K562 (cell line): Measurements from ENCODE around the gene WWC2. TPM values are rescaled to one million over a fixed set of nuclear protein-coding genes. Genes with fewer than 3 reads are reported as not detected.

Experiments used
- ATAC-seq: fragments of 200-7000 bp; cut with Tn5 transposase; 3 replicates; pipeline ENCODE4 v1.9.1; 2020; ENCODE audit warnings: moderate library complexity
- BruUV-seq: library from RNA; stranded (reverse); fragments of 400-500 nt; replicated peaks from 2 replicates; lab custom pipeline; 2021; lab: Mats Ljungman, UMichigan
- CTCF ChIA-PET: fragments of 300-600 bp; formaldehyde crosslinking; extraction: SDS; loops from one replicate; lab custom pipeline; 2021; ENCODE audit warnings: low intra/inter-chr PET ratio; lab: Yijun Ruan, JAX
- POLR2A ChIA-PET: fragments of 300-600, 350-650 bp; sonication (Branson Sonifier 250); formaldehyde crosslinking; extraction: SDS; loops from one replicate; lab custom pipeline; 2021; ENCODE audit warnings: antibody characterized with exemption, inconsistent platforms; lab: Yijun Ruan, JAX
- DNase-seq, 4 experiments: peaks; one replicate each; pipeline versions ENCODE4 v3.0.0 to v3.0.0-alpha.2; 2011 to 2018; ENCODE audit warnings: low spot score in 3 of 4, mixed read lengths in 3 of 4; ENCODE audit errors: extremely low read depth in 1 of 4
- FAIRE-seq: peaks from 2 replicates; lab custom pipeline; 2011; peaks lifted over from hg19 to GRCh38; lab: Jason Lieb, UNC
- H2AFZ ChIP-seq: 2 replicates; pipeline ENCODE4 v1.6.0; 2011; ENCODE audit warnings: low read depth, low read length, control low read depth, inconsistent platforms
- H3K27ac ChIP-seq: fragments of 200-600 bp; 3 replicates; pipeline ENCODE4 v1.8.0; 2011; ENCODE audit warnings: low read depth, mild to moderate bottlenecking, control low read depth, inconsistent platforms, low read length, moderate library complexity, mixed read lengths; ENCODE audit errors: extremely low read depth
- H3K27me3 ChIP-seq, 2 experiments: fragments of 300-600 bp in 1 of 2; 2 replicates in 1 of 2; 3 replicates in 1 of 2; pipeline versions ENCODE4 v1.6.0 to v1.8.0; 2011; ENCODE audit warnings: inconsistent platforms in 2 of 2, low read length in 2 of 2, mild to moderate bottlenecking in 1 of 2, mixed read lengths in 1 of 2, moderate library complexity in 1 of 2; ENCODE audit not compliant: control insufficient read depth in 2 of 2, insufficient read depth in 2 of 2
- H3K36me3 ChIP-seq: fragments of 300-600 bp; 3 replicates; pipeline ENCODE4 v1.8.0; 2011; ENCODE audit warnings: mild to moderate bottlenecking, low read length, inconsistent platforms; ENCODE audit not compliant: control insufficient read depth, insufficient read depth
- H3K4me1 ChIP-seq, 2 experiments: fragments of 200-600 bp in 1 of 2; replicated peaks in 1 of 2; 2 replicates in 1 of 2; 3 replicates in 1 of 2; pipeline versions ENCODE4 v1.5.1 to v1.8.0; 2011; ENCODE audit warnings: inconsistent platforms in 2 of 2, low read length in 2 of 2, mild to moderate bottlenecking in 1 of 2, mixed read lengths in 1 of 2, moderate library complexity in 1 of 2; ENCODE audit not compliant: control insufficient read depth in 2 of 2, insufficient read depth in 2 of 2
- H3K4me2 ChIP-seq: 2 replicates; pipeline ENCODE4 v1.6.1; 2011; ENCODE audit warnings: low read length, control low read depth, inconsistent platforms, mixed read lengths; ENCODE audit not compliant: insufficient read depth
- H3K4me3 ChIP-seq: fragments of 200-600 bp; sonication (generic), shearing (Covaris generic); 2 replicates; pipeline ENCODE4 v1.5.1; 2016; ENCODE audit warnings: control low read depth, inconsistent platforms
- H3K79me2 ChIP-seq: fragments of 200-600 bp; 3 replicates; pipeline ENCODE4 v1.8.0; 2011; ENCODE audit warnings: low read length, inconsistent platforms; ENCODE audit not compliant: control insufficient read depth, insufficient read depth
- H3K9ac ChIP-seq, 2 experiments: 2 replicates each; pipeline versions ENCODE4 v1.6.0 to v1.6.1; 2011; ENCODE audit warnings: low read depth in 2 of 2, low read length in 2 of 2, control low read depth in 1 of 2, inconsistent platforms in 1 of 2, mild to moderate bottlenecking in 1 of 2, mixed read lengths in 1 of 2; ENCODE audit not compliant: insufficient read depth in 1 of 2
- H3K9me1 ChIP-seq: one replicate; pipeline ENCODE4 v1.6.0; 2011; ENCODE audit warnings: inconsistent platforms, mild to moderate bottlenecking, low read length, moderate library complexity; ENCODE audit not compliant: control insufficient read depth, insufficient read depth
- H3K9me3 ChIP-seq: replicated peaks from 2 replicates; pipeline ENCODE4 v1.5.1; 2011; ENCODE audit warnings: low read depth, low read length, inconsistent platforms; ENCODE audit not compliant: control insufficient read depth, insufficient read depth
- H4K20me1 ChIP-seq: replicated peaks from 2 replicates; pipeline ENCODE4 v1.6.1; 2011; ENCODE audit warnings: low read length, inconsistent platforms, mixed read lengths; ENCODE audit not compliant: control insufficient read depth, insufficient read depth
- BMI1 ChIP-seq: fragments of 150-350 bp; IDR thresholded peaks from 2 replicates; pipeline ENCODE4 v1.6.1; 2014; ENCODE audit warnings: low read length
- CHD2 ChIP-seq: IDR thresholded peaks from 2 replicates; pipeline ENCODE4 v1.6.1; 2011; ENCODE audit warnings: low read depth, low read length
- CXXC5 ChIP-seq: fragments of 250-450 bp; sonication (Bioruptor Pico); IDR thresholded peaks from 2 replicates; pipeline ENCODE4 v1.8.0; 2022; ENCODE audit warnings: inconsistent platforms, mild to moderate bottlenecking, moderate library complexity
- FIP1L1 ChIP-seq: fragments of 200-400 bp; formaldehyde crosslinking; IDR thresholded peaks from 2 replicates; pipeline ENCODE4 v1.6.1; 2018; ENCODE audit warnings: mild to moderate bottlenecking, low read depth, low read length; ENCODE audit not compliant: poor library complexity, severe bottlenecking
- MCM3 ChIP-seq: fragments of 450-650 bp; IDR thresholded peaks from 2 replicates; pipeline ENCODE4 v1.6.1; 2016
- MXD1 ChIP-seq: fragments of 250-450 bp; sonication (Bioruptor Pico); IDR thresholded peaks from 2 replicates; pipeline ENCODE4 v1.8.0; 2021; ENCODE audit warnings: borderline replicate concordance, mild to moderate bottlenecking, moderate library complexity; ENCODE audit not compliant: poor library complexity, severe bottlenecking
- NCOR1 ChIP-seq: fragments of 450-650 bp; IDR thresholded peaks from 2 replicates; pipeline ENCODE4 v1.6.1; 2016; ENCODE audit warnings: mild to moderate bottlenecking, moderate library complexity
- ZBTB49 ChIP-seq: sonication (generic); formaldehyde crosslinking; IDR thresholded peaks from 2 replicates; pipeline ENCODE4 v1.8.0; 2022; ENCODE audit warnings: missing genetic modification reagents, mild to moderate bottlenecking, borderline replicate concordance
- ZHX1 ChIP-seq: fragments of 150-350 bp; conservative IDR thresholded peaks from 2 replicates; pipeline ENCODE4 v1.6.1; 2014; ENCODE audit warnings: low read length
- ZNF277 ChIP-seq: fragments of 250-450 bp; sonication (Bioruptor Pico); IDR thresholded peaks from 2 replicates; pipeline ENCODE4 v1.8.0; 2022; ENCODE audit warnings: inconsistent platforms, mild to moderate bottlenecking, moderate library complexity, borderline replicate concordance
- ZNF695 ChIP-seq: fragments of 450-650 bp; formaldehyde crosslinking; IDR thresholded peaks from 2 replicates; pipeline ENCODE4 v1.4.0; 2020; ENCODE audit warnings: mild to moderate bottlenecking, moderate library complexity
- ZNF764 ChIP-seq: fragments of 250-450 bp; sonication (Bioruptor Pico); IDR thresholded peaks from 2 replicates; pipeline ENCODE4 v1.4.0; 2020; ENCODE audit warnings: low read depth, mild to moderate bottlenecking, moderate library complexity
- WGBS: fragments of 100-300 bp; shearing (Covaris generic); methylation state at CpG from one replicate; pipeline ENCODE4 v1.1.6; 2016; ENCODE audit warnings: low coverage, mixed read lengths; ENCODE audit not compliant: insufficient coverage; ENCODE audit errors: missing lambda C conversion rate; 5-methylcytosine and 5-hydroxymethylcytosine counted together
- in situ Hi-C: fragments of 300-500 bp; cut with MboI; formaldehyde crosslinking; loops from 4 replicates; pipeline ENCODE4 v1.15.0; 2018; ENCODE audit warnings: inconsistent platforms, mixed read lengths
- intact Hi-C: fragments of 100-400 bp; cut with micrococcal nuclease; formaldehyde crosslinking; loops from 2 replicates; pipeline ENCODE4 v1.14.2; 2022
- polyA plus RNA-seq, 8 experiments: library from polyadenylated mRNA; depleted of rRNA in 4 of 8; stranded (reverse) in 5 of 8; unstranded in 3 of 8; fragments of >200 nt; fragmentation: Nextera tagmentation in 2 of 8; fragmentation: Illumina TruSeq in 1 of 8; extraction: Ambion mirVana in 2 of 8; extraction: Trizol in 1 of 8; gene quantifications; 2 replicates each; pipeline versions ENCODE4 v1.2.1 to v1.2.3, GENCODE V29; 2011 to 2014; ENCODE audit warnings: inconsistent platforms in 1 of 8, missing spikeins in 1 of 8
- total RNA-seq, 7 experiments: library from RNA; depleted of rRNA in 6 of 7; stranded (reverse); fragments of >200 nt in 6 of 7; fragmentation: Illumina TruSeq in 2 of 7; extraction: Trizol in 2 of 7; gene quantifications; 2 replicates each; pipeline versions ENCODE4 v1.2.1 to v1.2.3, GENCODE V29; 2011 to 2021; ENCODE audit warnings: low replicate concordance in 1 of 7

The WWC2 gene
- total and polyA plus RNA-seq, 9 of the 15 experiments (the other 6 are each of a cell fraction or from before 2014, with no cell fraction given), result 3.7 to 39.4 (median 19.6) TPM

GRCh38 chr4:183306811-183307210, 207.8 kb downstream of the WWC2 start (continued):
- TF ChIP-seq ZHX1, result no peak
- TF ChIP-seq, all 486 proteins: peak for 0

- H3K36me3 ChIP-seq, result peaks cover 11% of the 10 kb centered on the region; the same call in 1 of the 3 replicates
- H3K9me1 ChIP-seq, result no peaks in the 10 kb centered on the region
- H3K4me2 ChIP-seq, result no peak overlapping the region
- H3K79me2 ChIP-seq, result no peaks in the 10 kb centered on the region
- no peak for DNase-seq
- CTCF ChIA-PET, result no interaction called here
- no peak for ATAC-seq
- H3K9me3 ChIP-seq, result no peaks in the 10 kb centered on the region
- 64% methylated on average over 5 of the region's 5 CpGs for WGBS
- H3K27ac ChIP-seq, result no peak overlapping the region
- FAIRE-seq, result no peak
- no peak overlapping the region for H3K9ac ChIP-seq
- POLR2A ChIA-PET, result no interaction called here
- no TSS peak for BruUV-seq
- H3K4me3 ChIP-seq, result no peak overlapping the region
- H2AFZ ChIP-seq, result no peak overlapping the region
- no peaks in the 10 kb centered on the region for H4K20me1 ChIP-seq
- no peaks in the 10 kb centered on the region for H3K4me1 ChIP-seq
- in situ Hi-C loops (no loop called here), intact Hi-C loops (no loop called here)
- no peaks in the 10 kb centered on the region for H3K27me3 ChIP-seq
- TF ChIP-seq NCOR1 (no peak), ZBTB49 (no peak), MCM3 (no peak), BMI1 (no peak), ZNF695 (no peak), ZNF277 (no peak), CHD2 (no peak), CXXC5 (CRISPR knock-in tag) (no peak), ZNF764 (CRISPR knock-in tag) (no peak), FIP1L1 (no peak), MXD1 (CRISPR knock-in tag) (no peak)
Observed at GRCh38 chr4:183312841-183313240, 213.8 kb downstream of the WWC2 start.
